Mesenteric fat pad (tissue), 1 donor: ENCODE measurements around the gene VDR. TPM values are rescaled to one million over a fixed set of nuclear protein-coding genes. Genes with fewer than 3 reads are reported as not detected.
"Not testable (repeated sequence)": the region's sequence is repeated elsewhere in the genome, so short reads cannot be mapped to it uniquely, and the experiment has no call there.

Experiments
- DNase-seq: peaks from one replicate; pipeline ENCODE4 v3.0.0-alpha.2; 2020; ENCODE audit warnings: low spot score
- total RNA-seq: library from RNA; stranded (reverse); fragmentation: NEBNext Ultra II Directional; extraction: Animal tissue kit (Norgen Biotek cat#: 25700); gene quantifications from one replicate; pipeline ENCODE4 v1.2.1, GENCODE V29; 2021
- donor health status: DM: yes; HTN: yes; CAD: no.

VDR gene
- total RNA-seq, 1 donor from 2014 or later: 9.8 TPM

DNA sequence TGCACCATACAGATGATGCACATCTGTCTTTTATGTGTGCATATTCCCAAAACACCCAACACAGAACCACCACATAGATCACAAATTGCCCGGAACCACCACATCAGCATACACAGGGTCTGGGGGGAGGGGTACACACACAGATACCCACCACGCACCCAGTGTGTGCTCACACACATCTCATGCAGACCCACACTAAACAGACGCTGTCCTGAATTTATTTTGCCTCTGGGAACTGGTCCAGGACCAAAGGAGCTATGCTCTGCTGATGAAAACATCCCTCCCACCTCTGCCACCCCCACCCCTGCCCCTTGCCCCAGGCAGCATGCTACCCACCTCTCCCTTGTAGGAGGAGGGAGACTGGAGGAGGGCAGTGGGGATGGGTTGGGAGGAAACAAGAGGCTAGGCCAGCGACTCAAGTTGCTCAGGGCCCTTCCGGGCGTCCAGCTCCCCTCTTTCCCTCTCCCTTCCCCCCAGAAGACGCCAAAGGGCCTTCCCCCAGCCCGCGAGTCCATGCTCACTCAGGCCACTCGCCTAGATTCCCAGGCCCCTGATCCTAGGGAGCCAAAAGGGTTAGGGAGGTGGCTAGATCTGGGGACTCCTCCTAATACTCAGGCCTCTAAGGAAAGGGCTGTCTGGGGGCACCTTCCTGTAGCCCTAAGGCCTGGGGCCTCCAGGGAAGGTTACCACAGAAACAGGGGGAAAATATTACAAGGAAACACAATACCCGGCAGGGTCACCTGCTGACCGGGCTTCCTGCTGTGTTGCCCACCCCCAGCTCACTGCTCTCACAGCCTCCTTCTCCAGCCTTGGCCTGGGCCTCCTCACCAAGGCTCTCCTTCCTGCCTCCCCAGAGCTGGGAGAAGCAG is 88.2 kb downstream of the VDR start:
- no peak for DNase-seq

DNA sequence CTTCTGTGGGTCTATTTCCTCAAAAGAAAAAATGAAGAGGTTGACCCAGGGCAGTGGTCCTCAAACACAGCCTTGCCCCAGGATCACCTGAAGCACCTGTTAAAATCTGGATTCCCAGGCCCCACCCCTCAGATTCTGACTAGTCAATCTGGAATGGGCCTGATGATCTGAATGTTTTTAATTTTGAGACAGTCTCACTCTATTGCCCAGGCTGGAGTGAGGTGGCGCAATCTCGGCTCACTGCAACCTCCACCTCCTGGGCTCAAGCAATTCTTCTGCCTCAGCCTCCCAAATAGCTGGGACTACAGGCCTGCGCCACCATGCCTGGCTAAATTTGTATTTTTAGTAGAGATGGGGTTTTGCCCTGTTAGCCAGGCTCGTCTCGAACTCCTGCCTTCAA is 89.3 kb downstream of the VDR start:
- not testable (repeated sequence) for DNase-seq

DNA sequence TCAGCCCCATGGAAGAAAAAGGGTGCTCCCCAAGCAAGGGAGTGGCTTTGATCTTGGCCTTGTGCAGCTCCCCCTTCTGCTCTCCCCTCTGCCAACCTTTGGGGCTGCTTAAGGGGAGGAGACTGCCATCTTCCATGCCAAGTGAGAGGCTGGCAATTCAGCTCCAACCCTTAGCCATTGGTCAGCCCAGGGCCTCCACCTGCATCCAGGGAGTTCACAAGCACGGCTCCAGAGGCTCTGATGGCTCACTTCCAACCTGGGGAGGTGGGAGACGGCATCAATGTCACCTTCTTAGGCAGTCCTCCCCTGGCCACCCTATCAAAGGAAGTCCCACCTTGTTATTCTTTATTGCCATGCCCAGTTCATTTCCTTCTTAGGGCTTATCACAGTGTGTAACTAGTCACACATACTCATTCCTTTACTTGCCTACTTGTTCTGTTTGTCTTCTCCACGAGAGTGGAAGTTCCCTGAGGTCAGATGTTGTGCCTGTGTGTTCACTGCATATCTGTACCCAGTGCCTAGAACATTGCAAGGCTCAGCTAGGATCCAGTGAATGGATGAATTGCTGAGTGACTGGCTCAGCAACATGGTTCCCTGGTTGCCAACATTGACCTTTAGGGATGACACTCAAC is 90.1 kb downstream of the VDR start:
- DNase-seq: no peak

DNA sequence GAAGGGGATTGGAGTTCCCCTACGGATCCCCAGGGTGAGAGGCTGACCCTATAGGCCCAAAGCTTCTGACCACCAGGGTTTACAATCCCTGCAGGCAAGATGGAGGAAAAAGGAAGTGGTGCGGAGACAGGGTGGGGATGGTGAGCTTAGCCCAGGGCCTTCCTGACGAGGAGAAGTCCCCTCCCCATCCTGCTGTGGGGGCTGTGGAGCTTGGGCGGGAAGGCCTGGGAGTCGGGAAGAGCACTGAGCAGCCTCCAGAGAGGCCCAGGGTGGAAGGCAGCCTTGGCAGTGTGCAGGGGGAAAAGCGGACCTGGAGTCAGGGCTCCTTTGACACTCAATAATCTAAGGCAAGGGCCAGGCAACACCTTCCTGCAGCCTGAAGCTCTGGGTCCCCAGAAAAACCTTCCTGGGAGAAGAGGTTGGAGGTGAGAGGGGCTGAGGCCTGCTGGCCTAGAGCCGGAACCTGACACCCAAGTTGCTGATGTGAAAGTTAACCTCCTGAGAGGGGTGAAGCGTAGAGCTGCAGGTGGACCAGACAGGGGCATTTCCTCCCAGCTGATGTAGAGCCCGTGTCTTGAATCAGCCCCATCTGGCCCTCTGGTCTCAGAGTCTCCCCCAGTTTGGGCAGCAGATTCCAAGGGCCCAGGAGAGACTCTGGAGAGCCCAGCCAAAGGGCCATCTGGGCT is 91.1 kb downstream of the VDR start:
- DNase-seq: no peak

DNA sequence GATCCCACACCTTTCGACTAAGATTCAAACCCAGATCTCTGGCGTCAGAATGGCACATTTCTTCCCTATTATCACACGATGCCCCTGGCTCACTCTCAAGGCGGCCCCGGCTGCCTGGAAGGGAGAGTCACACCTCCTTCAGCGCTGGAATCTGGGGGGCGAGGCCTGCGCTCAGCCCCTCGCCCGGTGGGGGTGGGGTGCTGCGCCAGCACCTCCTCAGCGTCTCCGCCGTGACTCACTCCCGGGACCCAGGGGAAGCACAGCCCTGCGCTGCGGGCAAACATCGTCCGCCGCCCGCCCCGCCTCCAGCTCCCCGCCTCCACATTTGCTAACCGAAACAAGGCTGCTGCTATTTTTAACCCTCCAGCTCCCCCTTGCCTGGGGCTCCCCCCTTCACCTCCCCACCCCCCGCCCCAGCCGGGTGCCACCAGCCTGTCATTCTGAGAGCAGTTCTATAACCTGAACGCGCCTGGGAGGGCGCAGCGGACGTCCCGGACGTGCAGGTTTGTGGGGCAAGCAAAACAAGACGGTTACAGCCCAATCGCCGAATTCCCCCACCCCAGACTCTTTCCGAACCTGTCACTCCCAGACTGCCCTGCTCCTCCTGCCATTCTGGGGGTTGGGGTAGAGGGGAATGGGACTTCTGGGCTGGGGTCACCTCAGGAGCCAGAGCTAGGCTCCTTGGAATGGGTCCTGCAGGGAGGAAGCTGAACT is 91.8 kb downstream of the VDR start:
- peak; percentile 95 for DNase-seq

DNA sequence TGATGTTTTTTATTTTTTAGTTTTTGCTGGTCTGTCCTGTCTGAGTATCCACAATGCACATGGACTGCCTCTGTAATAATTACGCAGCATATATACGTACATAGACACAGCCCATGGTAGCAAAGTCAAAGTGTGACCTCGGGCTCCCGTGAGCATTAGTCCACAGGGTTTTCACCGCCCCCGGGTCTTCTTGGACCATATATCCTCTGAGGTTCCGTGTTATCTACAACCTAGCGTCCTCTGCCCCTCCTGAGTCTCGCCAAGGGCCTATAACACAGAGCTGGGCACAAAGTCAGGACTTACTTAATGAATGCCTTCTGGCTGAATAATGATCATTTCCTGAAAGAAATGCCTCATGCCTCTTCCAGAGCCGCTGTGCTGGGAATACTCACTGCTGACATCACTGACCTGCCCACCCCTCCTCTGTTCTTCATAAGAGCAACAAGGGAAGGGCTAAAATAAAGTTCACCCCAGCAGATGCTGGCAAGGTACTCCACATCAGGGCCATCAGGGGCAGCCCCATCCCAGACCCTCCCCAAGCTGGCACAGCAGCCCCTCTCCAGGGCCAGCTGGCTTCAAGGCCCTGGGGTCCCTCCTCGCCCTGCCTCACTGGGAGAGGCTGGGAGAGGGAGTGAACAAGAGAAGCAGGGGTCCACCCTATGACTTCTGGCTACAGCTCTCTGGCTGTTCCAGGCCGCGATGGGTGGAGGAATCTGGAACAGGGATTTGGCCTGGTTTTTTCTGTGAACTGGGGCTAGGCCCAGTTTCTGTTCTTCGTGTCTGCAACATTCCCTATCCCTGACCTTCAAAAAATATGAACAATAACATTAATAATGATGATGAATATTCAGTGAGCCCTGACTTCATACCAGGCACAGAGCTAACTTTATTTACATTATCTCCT is 93.0 kb downstream of the VDR start:
- no peak for DNase-seq

DNA sequence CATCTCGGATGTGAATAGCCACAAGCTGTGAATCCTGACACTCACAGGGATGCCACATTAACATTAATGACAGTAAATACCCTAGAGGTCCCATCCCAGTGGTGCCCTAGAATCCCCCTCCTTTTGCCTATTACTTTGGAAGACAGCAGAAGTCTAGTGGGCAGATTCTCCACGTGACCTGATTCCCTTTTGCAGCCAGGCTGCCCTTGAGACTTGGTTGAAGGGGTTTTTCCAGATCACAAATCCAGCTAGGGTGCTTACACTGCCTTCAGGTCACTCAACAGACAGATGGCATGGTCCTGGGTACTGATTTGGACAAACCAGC is 93.8 kb downstream of the VDR start:
- no peak for DNase-seq

DNA sequence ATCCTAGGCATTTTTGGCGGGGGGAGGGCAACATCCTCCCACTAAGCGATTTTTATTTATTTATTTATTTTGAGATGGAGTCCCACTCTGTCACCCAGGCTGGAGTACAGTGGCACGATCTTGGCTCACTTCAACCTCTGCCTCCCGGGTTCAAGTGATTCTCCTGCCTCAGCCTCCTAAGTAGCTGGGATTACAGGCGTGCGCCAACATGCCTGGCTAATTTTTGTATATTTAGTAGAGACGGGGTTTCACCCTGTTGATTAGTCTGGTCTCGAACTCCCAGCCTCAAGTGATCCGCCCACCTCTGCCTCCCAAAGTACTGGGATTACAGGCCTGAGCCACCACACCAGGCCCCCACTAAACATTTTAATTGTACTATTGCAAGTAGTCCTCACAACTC is 95.3 kb downstream of the VDR start:
- DNase-seq: not testable (repeated sequence)

DNA sequence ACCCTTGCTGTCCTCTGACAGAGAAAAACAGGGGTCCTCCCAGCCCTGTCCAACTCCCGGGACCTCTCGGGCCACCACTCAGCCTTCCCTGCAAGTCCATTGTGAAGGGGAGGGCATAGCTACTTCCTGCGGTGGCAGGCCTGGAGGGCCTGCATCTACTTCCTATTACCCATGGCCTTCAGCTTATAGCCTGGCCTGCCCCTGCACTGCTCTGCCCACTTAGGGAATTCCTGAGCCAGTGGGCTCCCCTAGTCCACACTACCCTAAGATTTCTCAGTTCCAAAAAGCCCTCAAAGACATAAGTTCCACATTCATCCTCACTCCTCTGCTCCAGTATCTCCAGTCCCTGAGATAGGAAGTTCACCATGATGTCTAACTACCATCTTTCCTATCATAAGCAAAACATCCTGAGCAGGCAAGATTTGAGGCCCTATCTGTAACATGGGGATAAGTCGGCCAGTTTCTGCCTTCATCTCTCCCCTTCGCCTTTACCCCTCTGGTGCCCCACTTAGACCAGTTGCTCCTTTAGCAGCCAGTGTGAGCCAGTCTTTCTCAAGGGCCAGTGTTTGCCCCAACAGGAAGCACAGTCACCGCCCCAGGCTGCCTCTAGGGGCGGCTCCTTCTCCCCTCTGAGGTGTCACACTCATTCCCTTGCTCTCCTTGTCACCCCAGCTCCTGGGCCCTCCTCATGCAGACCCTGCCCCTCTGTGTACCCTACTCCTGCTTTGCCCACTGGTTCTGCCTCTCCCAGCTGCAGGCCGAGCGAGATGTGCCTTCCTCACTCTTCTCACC is 96.0 kb downstream of the VDR start:
- DNase-seq: no peak

DNA sequence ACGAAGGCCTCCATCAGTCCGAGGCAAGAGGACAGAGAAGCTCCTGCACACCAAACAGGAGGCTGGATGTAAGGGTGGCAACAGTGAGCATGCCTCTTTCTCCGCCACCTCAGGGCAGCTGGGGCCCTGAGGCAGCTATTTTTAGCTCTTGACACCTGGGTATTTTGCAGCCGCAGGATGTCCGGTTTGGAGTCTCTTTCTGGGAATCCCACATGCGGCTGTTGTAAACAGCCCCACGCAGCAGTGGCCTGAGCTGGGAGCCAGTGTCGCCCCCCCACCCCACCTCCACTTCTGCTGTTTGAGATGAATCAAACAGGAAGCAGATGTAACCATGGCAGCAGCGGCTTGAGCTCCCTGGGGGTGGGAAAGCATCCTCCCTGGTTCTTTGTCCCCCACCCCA is 96.7 kb downstream of the VDR start:
- DNase-seq: no peak

DNA sequence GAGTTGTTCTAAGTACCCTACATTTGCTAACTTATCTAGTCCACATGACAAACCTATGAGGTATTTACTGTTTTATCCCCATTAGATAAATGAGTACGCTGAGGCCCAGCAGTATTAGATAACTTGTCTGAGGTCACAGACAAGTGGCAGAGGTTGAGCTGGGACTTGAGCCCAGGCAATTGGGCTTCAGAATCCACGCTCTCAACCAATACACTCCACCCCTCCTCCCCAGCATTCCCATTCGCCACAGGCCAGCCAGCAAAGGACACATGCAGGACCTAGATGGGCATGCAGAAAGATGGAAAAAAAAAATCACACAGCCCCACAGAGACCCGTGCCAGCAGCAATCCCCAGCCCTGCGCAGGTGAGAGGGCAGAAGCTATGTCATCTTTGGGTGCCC is 97.5 kb downstream of the VDR start:
- DNase-seq: no peak

DNA sequence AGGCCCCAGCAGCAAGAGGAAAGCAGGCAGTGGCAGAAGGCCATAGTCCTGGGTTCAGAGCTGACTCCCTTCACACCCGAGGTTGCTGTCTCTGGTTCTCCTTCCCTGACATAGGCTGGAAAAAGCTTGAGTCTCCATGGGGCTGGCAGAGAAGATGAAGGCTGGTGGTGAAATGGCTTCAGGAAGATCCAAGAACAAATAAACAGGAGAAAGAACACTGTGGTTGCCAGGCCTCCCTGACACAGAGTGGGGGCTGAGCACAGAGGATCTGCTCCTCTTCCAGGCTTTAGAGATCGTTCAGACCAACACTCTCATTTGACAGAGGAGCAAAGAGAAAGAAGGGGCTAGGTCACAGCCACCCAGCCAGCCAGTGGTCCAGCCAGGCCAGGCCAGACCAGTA is 99.4 kb downstream of the VDR start:
- DNase-seq: no peak

DNA sequence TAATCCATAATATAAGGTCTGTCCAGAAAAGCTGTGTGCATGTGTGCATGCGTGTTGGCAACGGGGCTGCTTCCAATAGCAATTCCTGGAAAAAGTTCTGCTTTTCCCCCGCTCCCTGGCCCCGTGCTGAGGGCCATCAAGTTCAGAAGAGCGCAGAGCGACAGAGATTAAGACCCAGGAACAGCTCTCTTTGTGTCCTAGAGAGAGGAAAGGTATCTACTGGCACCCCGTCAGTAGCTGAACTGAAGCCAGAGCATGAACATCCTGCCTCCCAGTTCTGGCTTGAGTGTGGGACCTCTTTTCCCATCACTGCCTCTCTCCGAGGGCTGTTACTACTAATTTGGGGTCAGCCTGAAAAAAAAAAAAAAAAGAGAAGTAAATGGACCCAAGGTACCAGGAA is 100.6 kb downstream of the VDR start:
- no peak for DNase-seq

DNA sequence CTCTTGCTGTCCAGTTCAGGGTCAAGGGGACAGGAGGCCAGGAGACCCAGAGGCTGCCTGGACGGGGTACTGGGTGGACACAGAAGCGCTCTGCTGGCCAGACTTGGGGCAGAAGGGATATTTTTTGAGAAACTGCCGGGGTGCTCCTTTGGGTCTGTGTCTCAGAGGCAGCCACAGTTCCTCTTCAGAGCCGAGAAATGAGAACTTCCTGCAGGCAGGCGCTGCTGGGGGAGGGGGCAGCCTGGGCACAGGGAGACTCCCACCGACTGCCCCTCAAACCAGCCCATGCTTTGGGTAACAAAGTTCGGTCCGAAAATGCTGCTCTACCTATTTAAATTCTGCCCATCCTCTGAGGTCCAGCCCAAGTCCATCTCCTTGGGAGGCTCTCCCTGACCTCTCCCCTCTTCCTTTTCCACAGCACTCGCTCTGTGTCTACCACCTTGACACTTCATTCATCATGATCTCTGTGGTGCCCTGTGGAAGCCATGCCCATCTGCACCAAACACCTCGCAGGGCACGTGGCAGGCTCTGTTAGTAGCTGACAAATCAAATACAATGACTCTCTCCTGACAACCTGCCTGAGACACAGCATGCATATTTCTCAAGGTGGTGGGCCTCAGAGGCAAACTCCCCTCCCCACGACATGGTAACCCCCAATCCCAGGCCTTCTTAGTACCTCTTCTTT is 101.5 kb downstream of the VDR start:
- no peak for DNase-seq

DNA sequence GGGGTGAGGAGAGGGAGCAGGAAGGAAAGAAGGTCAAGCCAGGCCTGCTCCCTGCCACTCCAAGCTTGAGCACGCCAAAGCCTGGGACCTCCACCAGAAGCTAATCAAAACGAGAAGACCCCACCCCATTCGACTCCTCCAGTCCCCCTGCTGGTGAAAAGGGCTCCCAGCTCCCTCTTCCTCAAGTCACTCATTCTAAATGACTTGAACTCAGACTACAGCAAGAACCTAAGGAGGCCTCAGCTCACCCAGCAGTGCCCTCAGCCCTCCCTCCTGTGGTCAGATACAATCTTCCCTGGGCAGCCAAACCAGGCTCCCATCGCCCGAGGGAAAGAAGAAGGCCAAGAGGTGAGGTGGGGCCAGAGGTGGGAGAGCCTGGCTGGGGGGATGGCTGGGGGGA is 102.5 kb downstream of the VDR start:
- DNase-seq: no peak

DNA sequence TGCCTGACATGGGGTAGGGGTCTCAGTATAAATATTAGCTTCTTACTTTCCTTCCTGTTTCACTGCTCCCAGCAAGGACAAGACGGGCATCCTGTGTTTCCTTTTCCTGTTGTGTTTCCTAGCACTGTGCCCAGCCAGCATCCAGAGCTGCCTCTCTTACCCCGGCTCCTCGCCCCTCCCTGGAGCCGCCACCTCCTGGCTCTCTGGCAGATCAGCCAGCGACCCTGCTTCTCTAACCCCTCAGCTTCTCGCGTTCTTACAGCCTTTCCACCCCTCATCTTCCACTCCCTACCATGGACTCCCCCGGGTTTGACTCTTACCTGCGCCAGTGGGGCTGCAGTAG is 102.9 kb downstream of the VDR start:
- DNase-seq: no peak

DNA sequence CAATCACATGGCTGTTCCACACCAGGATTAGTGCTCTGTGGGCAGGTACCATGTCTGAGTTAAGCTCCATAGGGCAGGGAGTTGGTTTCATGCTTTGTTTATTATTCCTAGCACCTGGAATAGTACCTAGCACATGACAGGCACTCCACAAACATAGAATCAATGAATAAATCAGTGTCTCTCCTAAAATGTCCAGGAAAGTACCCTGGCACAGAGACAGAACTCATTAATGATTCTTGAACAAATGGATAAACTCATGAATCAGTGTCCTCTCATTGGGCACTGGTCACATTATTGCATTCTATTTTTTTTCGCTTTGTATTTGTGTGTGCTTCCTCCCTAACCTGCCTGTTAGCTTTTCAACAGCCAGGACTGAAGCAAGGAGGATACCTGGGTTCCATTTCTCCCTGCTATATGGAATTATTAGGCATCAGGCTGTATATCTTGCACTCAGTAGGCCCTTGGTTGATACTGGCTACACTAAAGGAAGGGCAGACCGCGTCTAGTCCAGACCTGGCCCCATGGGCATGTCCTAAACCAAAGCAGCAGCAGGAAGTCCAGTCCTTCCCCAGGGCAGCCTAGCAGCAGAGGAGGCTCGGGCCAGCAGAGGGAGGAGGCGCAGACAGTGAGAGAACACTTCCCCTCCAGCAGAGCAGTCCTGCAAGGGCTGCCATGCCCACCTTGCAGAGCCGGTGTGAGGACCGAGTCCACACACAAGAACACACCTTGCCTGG is 103.5 kb downstream of the VDR start:
- DNase-seq: no peak

DNA sequence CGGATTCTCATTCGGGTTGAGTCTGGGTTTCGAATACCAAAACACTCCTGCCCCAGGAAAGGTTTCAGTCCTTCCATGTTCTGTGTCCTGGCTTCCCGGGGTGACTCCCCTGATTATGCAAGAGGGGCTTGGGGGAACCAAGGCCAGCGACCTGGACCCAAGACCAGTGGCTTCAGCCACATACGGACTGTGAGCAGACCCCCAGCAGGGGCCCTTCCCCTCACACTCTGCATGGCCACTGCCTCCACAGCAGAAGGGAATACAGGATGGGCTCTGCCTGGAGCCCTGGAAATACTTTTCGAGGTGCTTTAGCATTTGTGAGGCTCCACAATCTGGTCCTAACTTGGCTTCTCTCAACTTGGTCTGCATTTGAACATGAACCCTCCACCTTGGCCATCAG is 104.2 kb downstream of the VDR start:
- DNase-seq: no peak
